NCI-H82 (cell line): ENCODE data around the gene SLC17A9.
A peak's percentile ranks its signal among the peaks of the same experiment; 100 is the strongest.
"Not testable (repeated sequence)": the region's sequence is repeated elsewhere in the genome, so short reads cannot be mapped to it uniquely, and the experiment has no call there.

Experiments
- DNase-seq: peaks from one replicate; lab custom pipeline; 2025; lab: John Stamatoyannopoulos, UW

Gene SLC17A9

DNA sequence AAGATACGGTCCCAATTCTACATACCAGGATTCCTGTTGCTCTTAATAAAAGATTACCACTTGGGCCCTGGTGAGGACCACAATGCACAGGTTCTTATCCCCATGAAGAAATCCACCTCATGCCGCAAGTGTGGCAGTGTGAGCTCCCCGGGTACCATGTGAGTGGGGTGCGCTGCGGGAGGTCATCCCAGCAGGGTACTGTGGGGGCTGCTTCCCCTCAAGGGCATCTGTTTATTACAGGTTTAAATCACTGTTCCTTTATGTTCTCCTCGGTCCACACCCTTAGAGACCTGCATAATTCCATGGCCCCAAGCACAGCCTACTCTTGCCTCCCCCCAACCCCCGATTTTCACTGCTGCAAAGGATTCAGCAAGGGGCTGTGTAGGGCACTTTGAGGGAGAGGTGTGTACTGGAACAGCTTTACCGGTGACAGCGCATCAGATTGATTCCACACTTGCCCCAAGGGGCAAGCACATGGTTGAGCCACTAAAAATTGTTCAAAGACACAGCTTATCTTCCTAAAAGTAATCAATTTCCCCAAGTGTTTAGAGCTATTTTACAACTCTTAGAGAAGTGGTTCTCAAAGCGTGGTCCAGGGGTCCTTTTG is 32.4 kb upstream of the SLC17A9 start:
- no peak for DNase-seq

- peak; percentile 66 for DNase-seq
Observed at GRCh38 chr20:62921119-62921687, 31.3 kb upstream of the SLC17A9 start.

GRCh38 chr20:62922451-62922921 is 30.0 kb upstream of the SLC17A9 start:
- no peak for DNase-seq

- DNase-seq, result not testable (repeated sequence)
Observed at GRCh38 chr20:62923059-62923668, 29.3 kb upstream of the SLC17A9 start.

GRCh38 chr20:62923669-62924441 is 28.7 kb upstream of the SLC17A9 start:
- DNase-seq, result no peak

DNA sequence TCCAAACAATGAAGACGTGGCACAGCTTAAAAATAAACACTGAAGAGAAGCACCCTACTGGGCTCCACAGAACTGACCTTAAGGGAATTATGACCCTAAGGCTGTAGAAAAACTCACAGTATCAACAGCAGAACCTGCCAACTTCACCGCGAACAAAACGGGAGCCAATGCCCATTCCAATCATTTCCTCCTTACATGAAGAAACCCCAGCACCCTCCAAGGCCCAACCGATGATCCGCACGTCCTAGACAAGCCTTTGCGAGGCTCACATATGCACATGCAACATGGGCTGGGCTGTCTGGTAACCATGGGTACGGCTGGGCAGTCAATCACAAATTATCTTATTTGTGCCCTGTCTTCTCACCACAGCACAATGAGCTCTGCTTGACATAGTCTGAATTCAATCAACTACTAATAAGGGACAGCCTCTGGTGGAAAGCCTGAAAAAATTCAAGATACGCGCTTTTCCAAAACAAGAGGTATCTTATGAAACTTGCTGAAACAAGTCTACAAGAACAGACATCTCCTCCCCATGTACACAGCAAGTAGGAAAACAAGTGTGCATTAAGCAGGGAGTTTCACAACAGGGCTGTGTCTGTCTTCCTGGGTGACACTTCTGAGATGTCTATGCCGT is 27.9 kb upstream of the SLC17A9 start:
- DNase-seq, result no peak

- no peak for DNase-seq
Observed at GRCh38 chr20:62925076-62925419, 27.5 kb upstream of the SLC17A9 start.

DNA sequence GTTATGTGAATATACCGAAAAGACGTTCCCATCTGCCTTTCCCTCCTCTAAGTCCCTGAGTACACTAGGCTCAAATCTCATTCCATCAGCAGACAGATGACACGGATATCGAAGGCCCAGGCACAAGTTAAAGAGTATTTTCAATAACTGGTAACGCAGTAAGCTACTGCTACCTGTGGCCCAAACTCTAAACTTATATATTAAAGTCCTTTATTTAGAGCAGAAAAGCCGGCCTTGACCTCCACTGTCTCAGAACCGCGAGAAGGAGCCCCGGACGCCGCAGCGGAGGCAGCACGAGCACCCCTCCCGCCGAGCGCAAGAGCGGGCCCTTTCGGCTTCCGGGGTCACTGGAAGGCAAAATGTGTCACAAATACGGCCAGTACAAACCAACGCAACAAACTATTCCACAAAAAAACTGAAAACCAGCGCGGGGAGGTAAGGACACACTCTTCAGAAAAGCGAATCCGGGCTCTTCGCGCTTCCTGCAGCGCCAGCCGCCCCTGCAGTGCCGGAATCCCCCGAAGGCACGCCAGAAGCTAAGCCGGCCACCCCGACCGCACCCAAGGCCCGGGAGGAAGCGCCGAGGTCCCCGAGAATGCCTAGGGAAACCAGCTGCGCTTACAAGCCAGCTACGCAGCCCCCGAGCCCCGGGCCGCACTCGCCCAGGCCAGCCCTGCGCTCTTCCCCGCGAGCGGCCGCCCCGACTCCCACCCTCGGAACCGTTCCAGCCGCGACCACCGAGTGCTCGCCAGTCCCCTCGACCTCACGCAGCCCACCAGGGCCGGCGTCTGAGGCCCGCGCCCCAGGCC is 26.9 kb upstream of the SLC17A9 start:
- DNase-seq, result peak; percentile 40

GRCh38 chr20:62926229-62927127 is 26.0 kb upstream of the SLC17A9 start, which contains the start of gene DIDO1:
DIDO1 (minus strand) TSS chr20:62926505.
- DNase-seq, result peak; percentile 90

DNA sequence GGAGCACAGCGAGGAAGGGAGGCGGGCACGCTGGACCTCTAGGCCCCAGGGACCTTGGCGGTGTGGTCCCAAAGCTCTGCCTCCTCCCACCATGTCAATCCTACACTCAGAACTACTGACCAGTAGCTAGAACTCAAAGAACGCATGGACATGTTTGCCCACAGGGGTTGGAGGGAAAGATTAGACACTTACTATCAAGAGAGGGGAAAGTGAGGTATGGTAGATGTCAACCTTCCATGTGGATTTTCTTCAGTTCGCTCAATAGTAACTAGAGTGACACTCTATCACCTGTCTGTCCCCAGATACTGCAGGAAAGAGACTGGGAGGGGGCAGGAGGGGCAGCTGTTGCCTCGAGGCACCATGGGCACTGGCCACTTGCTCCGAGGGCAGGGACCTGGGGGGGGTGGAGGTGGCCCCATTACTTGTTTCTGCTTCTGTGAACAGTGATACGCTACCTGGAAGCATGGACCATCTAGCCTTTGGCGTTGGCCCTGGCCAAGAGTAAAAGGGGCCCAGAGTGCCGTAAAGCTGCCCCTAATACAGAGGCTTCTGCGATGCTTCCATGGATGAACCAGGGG is 25.3 kb upstream of the SLC17A9 start:
- DNase-seq, result no peak

DNA sequence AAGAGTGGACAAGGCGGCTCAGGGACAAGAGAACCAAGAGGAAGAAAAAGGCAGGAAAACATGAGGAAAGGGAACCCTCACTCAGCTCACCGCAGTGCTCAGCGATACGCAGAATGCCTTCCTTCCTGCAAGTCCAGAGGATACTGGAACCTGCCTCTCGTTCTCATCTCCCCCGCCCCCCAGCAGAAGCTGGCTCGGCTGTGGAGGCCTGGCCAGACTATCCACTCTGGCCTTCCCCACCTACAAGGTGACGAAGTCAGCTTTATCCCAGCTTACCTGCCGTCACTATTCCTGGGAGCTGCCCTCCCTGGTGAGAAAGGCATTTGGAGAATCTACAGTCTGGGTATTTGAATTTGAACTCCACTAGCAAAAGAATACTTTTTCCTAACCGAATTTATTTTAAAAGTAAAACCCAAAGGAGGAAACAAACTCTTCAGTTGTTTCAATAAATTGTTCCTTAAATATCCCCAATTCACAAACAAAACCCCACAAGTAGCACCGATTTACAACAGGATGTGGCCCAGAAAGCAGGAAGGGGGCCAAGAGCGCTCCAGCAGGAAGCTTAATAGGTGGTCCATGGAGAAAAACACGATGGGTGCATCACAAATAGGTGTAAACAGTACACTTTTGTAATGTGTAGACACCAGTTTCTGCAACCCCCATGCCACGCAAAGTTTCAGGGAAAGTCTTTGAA is 24.1 kb upstream of the SLC17A9 start:
- no peak for DNase-seq

DNA sequence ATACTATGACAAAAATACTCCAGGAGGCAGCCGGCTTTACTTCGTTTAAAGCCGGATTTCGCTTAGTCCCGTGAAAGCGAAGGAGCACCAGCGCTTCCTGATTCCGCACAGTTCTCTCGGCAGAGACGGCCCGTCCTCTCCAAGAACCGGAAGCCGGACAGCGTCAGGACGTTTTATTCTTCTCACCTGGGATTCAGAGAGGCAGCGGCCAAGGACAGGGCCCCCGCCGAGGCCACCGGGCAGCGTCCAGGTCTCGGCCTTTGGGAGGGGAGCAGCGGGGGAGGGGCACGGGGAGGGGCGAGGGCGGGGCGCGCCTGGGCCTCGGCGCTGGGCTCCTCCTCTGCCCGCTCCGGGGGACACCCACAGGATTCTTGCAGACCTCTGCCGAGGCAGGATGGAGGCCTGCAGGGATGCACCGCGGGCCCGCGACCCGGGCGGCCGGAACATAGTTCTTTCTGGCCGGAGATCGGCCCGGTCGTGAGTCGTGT is 23.4 kb upstream of the SLC17A9 start:
- no peak for DNase-seq

DNA sequence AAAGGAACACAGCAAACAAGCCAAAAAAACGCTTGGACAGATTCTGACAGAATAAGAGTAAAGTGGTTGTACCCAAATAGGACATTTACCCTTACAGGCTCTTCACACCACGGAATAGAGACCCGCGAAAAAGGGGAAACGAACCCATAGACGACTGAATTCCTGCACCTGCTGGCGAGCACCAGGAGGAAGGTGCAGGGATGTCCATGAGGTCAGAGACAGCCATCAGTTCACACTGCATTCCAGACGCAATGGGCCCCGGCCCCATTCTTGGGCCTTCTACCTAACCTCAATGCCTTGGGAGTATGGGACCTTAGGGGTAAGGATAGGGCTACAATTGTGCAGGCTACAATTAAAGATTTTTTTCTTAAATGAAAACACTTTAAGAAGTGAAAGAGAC is 21.0 kb upstream of the SLC17A9 start:
- no peak for DNase-seq

DNA sequence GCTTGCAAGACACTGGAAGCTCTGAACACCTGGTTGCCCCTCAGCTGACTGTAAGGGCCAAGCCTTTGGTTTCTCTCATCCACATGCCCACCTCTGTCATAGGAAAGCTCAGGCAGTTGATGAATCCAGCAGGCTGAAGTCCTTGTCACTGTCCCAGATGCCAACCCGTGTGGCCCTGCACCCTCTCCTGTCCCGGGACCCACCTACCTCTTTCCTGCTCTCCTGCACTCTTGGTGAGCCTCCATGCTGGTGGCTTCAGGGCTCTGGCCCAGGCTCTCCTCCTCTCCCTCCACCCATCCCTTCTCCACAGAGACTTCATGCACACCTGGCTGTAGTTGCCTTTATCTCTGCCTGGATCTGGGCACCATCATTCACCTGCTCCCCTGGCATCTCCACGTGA is 18.5 kb upstream of the SLC17A9 start:
- no peak for DNase-seq

GRCh38 chr20:62935204-62935967 is 17.1 kb upstream of the SLC17A9 start:
- DNase-seq, result no peak

DNA sequence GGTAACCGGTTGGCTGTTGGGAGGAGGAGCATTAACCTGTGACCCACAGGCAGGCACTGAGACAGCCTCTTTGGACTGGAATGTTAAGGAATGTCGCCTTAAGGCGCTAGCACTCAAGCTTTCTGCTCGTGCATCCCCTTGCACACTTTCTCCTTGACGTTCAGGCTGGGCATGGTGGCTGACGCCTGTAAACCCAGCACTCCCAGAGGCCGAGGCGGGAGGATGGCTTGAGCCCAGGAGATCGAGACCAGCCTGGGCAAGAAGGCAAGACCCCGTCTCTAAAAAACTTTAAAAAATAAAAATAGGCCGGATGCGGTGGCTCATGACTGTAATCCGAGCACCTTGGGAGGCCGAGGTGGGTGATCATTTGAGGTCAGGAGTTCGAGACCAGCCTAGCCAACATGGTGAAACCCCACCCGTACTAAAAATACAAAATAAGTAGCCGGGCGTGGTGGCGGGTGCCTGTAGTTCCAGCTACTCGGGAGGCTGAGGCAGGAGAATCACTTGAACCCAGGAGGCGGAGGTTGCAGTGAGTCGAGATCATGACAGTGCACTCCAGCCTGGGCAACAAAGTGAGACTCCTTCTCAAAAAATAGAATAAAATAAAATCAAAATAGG is 16.4 kb upstream of the SLC17A9 start:
- no peak for DNase-seq

DNA sequence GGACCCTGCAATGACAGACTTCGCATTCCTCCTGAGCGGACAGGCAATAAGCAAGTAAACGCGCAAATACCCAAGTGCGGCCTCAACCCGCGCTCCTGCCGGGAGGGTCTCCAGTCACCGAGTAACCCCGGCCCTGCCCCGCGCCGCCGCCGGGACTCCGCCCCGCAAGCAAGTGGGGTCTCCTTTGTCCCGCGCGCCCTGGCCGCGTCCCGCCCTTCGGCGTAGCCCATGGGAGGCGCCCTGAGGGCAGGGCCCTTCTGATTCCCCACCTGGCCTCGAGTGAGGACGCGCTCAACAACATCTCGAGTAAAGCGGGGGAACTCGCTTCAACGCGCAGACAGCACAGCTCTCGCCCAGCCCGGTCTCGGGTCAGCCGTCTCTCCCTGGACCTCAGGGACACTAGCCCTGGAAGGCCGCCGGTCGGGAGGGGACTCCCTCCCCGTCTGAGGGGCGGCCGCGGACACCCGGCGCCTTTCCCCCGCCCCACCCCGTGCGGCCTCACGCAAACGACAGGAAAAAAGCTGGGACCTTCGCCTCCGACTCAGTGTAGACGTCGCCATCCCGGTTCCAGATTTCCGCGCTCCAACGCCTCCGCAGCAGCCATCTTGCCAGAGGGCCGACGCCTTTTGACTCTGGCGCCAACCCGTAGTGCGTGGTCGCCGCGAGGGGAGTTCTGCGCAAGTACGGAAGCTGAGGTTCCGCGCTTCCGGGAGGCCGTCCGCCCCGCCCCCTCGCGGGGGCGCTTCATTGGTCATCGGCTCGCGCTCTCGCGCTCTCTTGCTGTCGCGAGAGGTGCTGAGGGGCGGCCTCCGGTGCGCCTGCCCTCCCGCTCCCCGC is 15.0 kb upstream of the SLC17A9 start:
- DNase-seq, result peak; percentile 95
